GM18505 (cell line): Measurements from ENCODE around the gene ADAMTS17.

Experiments
- ATAC-seq: cut with Tn5 transposase; IDR thresholded peaks from one replicate; pipeline ENCODE4 v1.9.1; 2021; ENCODE audit not compliant: unreplicated experiment
- POLR2A ChIP-seq: IDR thresholded peaks from 4 replicates; pipeline ENCODE4 v1.6.1; 2011; ENCODE audit warnings: borderline replicate concordance; ENCODE audit not compliant: insufficient read depth, insufficient read length; ENCODE audit errors: extremely low read depth

Gene ADAMTS17

DNA sequence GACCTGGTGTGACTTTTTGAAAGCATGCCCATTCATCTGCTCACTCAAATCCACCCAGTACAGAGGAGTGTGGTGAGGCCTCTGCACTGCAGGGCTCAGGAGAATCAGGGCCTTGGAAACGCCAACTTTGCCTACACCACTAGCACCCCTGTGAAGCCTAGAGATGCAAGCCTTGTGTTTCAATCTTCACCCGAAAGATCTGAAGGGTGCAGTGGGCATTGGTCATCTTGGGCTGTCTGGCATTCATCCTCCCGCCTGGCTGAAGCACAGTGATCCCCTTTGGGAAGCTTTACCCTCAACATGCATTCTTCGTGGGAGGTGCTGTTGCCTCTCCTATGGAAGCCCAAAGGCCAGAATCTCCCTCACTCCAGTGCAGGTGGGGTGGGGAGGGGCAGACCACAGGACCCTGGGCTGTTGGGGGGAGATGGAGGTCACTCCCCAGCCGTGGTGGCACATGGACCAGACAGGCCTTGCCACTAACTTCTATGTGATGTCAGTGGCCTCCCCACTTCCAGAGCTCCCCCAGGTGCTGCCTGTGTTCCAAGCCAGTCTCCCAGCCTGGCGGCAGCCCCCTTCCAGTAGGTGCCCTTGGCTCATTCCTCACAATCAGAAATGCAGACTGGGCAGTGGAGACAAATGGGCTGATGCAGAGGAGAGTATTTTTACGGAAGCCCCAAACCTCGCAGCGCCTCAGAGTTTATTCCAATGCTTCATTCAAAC, 92.5 kb downstream of the ADAMTS17 start:
- TF ChIP-seq POLR2A: no peak
- no peak for ATAC-seq

DNA sequence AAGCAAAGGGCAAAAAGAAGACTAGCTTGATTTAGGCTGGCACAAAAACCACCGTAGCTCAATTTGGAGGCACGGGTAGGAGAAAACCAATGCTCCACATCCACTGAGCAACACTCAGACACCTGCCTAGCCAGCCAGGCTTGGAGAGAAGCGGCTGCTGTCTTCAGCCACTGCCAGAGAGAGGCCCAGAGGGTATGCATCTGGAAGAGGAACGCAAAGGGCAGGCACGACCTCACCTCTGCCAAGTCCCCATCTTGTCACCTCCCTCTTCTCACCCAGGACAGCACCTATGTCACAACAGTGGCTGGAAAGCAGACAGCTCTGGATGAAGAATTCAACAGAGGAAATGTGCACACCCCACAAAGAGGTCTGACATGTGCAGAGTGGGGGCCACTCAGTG, 93.5 kb downstream of the ADAMTS17 start:
- no peak for ATAC-seq

DNA sequence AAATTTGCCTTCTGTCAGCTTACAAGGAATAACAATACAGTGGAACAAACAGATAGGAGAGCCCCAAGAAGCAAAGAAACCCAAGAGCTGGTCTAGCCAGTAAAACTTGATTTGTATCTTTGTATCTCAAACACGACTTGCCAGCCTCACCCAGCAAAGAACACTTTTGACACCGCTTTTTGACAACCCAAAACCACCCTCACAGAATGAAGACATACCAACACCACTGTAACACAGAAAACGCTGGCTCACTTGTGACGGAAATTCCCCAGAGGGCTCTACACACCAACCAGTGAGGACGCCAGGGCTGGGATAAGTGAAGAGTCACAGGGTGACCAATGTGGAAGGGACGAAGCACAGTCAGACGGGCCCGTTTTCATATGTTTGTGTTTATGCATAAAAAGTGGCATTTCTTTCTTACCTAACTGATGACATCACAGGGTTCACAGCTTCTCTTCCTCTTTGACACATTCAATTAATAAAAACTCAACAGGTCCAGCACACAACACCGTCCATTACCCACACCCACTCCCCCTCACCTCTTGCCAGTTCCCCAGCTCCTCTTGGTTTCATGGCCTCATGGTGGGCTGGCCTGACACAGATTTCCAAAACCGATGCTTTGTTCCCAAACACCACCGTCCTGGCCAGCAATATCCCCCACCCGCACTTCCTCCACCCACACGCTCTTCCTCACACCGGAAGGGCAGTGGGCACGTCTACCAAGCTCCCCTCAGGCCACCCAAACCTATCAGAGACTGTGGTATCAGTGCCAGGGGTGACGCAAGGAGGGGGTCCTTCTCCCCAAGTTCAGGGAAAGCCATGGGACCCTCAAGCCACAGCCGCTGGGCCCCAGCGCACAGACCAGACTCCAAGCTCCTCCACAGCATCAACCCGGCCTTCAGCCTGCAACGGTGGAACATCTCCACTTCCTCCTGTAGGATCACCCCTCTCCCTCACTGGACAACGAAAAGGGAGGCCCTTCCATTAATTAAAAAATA, 94.2 kb downstream of the ADAMTS17 start:
- no peak for TF ChIP-seq POLR2A
- no peak for ATAC-seq

More for the DNA sequence above, 93.5 kb downstream of the ADAMTS17 start:
- TF ChIP-seq POLR2A: no peak

DNA sequence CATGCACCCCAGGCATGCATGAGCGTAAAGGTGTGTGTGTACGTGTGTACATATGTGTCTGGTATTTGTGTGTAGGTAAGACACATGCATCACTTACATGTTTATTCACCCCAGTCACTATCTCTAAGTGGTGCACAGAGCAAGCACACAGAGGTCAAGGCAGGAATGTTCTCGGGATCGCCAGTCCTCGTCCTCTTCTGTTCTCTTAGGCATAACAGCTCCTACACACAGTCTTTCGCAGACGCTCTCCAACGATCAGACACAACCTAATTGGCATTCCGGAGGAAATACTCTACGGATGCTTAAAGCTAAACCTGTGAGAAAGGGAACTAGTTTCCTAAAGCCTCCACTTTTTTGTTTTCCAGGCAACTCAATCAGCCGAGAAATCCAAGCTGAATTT, 95.9 kb downstream of the ADAMTS17 start:
- no peak for ATAC-seq
- no peak for TF ChIP-seq POLR2A

DNA sequence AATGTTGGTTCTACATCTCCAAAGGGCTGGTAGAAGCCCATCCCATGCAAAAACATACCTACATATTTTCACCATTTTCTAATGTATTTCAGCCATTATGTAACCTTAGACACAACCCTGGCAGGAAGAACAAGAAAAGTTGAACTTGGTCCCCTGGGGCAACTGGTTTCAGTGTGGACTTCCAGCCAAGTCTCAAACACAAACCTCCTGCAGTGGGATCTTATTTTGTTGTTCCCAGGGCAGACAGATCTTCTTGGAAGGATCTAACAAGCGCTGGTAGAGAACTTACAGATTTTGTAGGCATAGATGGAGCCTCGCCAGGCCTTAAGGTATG, 96.3 kb downstream of the ADAMTS17 start:
- TF ChIP-seq POLR2A: no peak
- ATAC-seq: no peak

DNA sequence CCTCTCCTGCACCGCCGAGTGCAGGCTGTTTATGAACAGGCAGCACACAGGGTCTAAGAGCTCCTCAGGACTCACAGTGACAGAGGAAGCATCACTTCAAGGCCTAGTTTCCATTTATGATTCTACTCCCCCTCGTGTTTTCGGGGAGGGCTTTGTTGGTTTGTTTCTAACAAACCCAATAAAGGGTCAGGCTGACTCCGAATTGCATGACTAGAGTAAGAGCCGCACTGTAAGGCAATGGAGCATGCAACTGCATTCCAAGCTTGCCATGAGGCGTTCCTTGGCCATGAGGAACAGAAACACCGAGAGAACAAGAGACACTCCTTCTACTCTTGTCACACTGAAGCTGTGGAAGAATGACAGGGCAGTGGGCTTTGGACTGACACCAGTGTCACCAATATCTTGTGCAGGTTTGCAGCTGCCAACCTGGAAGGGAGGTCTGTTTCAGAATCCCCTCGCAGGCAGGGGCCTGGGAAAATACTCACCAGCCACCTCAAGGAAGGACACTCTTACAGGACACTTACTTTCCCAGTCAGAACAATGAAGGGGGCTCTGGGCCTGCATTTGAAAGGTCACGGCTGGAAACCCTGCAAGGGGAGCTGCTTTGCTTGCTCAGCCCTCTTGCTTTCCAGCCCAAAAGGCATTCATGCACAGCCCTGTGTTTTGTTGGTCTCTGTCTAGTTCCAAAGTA, 96.8 kb downstream of the ADAMTS17 start:
- no peak for TF ChIP-seq POLR2A
- no peak for ATAC-seq

DNA sequence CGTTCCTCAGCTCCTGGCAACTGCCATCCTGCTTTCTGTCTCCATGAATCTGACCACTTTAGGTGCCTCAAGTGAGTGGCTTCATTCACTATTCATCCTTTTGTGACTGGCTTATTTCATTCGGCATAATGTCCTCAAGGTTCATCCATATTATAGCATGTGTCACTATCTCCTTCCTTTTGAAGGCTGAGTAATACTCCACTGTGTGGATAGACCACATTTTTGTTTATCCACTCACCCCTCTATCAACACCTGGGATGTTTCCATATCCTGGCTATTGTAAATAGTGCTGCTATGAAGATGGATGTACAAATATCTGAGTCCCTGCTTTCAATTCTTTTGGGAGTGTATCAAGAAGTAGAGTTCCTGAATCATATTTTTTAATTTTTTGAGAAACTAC, 98.8 kb downstream of the ADAMTS17 start:
- no peak for TF ChIP-seq POLR2A
- ATAC-seq: no peak

DNA sequence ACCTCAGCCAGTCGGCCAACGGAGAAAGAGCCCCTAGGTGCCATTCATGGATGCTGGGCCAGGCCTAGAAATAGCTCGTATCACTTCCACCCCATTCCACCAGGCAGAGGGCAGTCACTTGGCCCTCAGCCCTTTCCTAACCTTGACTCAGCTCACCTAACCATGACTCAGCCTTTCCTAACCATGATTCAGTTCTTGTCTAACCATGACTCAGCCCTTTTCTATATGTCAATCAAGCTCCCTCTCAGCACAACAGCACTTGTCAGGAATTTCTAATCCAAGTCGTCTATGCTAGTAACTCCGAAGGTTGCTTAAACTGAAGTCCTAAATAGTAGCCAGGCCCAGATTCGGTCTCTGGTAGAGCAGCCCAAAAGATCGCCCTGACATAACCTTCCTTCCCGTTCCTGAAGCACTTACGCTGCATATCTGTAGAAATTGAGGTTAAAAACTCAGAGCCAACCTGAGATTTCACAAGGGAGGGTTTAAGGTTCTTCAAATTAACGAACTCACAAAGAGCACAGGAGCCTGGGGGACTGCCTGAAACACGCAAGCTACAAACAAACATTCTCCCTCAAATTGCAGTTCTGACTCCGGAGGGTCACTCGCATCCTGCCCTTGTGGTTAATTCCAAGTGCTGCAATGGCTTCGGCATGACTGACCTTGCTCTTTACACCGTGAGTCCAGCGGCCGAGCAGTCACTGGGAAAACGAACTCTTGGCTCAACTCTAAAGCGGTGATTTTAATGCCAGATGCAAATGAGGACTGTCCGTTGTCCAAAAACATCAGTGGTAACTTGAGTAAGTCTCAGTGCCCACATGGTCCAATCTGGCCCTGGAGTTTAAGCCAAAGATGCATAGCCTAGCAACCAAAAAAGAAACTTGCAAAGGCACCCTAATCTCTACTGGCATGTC, 99.9 kb downstream of the ADAMTS17 start:
- no peak for TF ChIP-seq POLR2A
- no peak for ATAC-seq

DNA sequence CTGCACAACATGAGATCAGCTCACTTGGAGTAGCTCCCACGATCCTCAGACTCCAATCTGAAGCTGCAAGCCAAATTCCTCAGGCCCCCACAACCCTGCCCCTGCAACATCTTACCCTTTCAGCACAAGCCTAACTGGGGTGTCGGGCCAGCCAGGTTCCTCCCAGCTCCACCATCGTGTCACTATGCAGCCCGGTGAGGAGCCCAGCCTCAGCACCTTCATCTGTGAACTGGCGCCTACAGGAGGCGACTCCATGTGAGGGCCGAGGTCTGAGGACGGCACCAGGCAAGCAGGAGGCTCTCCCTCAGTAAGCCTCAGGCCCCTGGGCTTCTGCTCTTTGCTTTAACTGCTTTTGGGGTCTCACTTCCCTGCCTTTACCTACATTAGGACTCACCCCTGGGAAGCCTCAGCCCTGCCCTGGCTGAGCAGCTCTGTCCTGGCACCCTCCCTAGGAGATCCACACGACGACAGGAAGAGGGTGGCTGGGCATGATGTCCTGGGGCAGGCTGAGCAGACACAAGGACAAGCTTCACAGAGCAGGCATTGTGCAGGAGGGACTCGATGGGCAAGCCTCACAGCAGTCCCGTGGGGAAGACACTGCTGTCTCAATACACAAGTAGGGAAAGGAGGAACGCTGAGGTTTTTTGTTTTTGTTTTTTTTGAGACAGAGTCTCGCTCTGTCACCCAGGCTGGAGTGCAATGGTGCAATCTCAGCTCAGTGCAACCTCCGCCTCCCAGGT, 104.6 kb downstream of the ADAMTS17 start:
- TF ChIP-seq POLR2A: no peak
- no peak for ATAC-seq

DNA sequence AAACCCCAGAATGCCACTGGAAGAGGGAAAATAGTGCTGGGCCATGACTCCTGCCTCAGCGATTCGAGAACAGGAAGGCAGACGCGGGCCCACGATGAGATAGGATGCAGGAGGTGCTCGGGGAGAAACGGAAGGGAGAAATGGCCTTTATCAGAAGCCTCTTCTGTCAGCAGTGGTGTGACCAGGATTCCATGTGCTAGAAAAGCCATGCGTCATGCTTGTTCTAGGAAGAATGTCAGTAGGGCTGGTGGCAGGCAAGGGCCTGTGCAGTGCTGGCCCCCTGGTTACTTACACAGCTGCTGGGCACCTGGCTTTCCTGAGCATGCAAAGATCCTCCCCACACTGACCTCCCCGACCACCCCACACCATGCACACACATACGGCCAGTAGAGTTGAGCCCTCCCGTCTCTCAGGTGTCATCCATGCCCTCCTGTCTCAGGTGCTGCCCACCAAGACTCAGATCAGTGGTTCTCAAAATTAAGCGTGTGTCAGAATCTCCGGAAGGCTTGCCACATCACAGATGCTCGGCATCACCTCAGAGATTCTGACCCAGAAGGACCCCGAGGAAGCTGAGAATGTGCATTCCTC, 106.7 kb downstream of the ADAMTS17 start:
- TF ChIP-seq POLR2A: no peak
- ATAC-seq: no peak

DNA sequence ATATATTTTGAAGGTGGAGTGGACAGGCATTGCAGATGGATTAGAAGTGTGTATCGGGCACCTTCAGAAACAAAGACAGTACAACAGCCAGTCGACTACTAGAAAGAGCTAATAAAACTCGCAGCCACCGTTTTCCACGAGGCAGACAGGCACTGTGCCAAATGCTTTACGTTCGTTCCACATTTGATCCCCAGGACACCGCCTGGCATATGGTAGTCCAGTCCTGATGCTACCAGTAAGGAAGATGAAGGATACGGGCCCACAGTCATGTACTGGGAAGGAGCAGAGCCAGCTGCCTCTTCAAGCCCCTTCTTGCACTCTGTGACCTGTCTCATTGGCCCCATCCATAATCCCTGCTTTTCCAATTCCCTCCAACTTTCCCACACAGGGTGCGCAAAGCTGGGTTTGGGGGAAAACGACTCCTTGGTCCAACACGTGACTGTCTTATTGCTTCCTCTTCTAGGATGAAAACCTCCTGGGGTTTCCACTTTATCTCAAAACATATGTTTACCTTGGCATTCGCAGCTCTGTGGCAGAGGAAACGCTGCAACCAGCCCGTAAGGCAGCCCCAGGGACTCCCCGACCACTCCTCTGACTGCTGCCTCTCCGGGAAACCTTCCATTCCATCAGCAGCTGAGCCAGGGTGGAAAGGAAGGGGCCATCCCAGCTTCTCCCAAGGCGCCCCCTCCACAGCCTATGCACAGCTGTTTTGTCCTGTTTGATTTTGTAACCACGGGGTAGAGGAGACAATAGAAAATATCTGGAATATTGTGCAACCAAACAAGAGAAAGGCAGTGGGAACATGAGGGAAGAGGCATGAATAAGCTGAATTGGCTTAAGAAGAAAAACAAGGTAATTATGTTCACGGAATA, 107.4 kb downstream of the ADAMTS17 start:
- ATAC-seq: no peak
- TF ChIP-seq POLR2A: no peak
